OCI-LY7 (cell line): ENCODE data around the gene GFPT1. TPM values are rescaled to one million over a fixed set of nuclear protein-coding genes. Genes with fewer than 3 reads are reported as not detected.

Experiments
- BruUV-seq: library from RNA; stranded (reverse); fragments of 400-500 nt; replicated peaks from 2 replicates; lab custom pipeline; 2021; lab: Mats Ljungman, UMichigan
- CTCF ChIA-PET: fragments of 300-600 bp; sonication (Branson Sonifier 250); formaldehyde crosslinking; loops from one replicate; lab custom pipeline; 2022; ENCODE audit warnings: antibody characterized with exemption; ENCODE audit not compliant: unreplicated experiment; lab: Charles Lee
- POLR2A ChIA-PET: fragments of 300-600 bp; sonication (Branson Sonifier 250); formaldehyde crosslinking; loops from one replicate; lab custom pipeline; 2022; ENCODE audit warnings: antibody characterized with exemption; lab: Charles Lee
- DNase-seq: peaks from one replicate; pipeline ENCODE4 v3.0.0-alpha.2; 2015; ENCODE audit warnings: low spot score
- H2AFZ ChIP-seq: fragments of 200-600 bp; sonication (generic), shearing (Covaris generic); 2 replicates; pipeline ENCODE4 v1.6.1; 2014; ENCODE audit warnings: mild to moderate bottlenecking, antibody characterized with exemption, low read length, moderate library complexity
- H3K27ac ChIP-seq: fragments of 200-600 bp; sonication (generic); 2 replicates; pipeline ENCODE4 v1.5.1; 2014; ENCODE audit warnings: mixed run types, low read depth, mild to moderate bottlenecking, moderate library complexity, low read length, inconsistent platforms; ENCODE audit not compliant: poor library complexity, severe bottlenecking
- H3K36me3 ChIP-seq: fragments of 200-600 bp; sonication (generic); 2 replicates; pipeline ENCODE4 v1.6.1; 2014; ENCODE audit warnings: mild to moderate bottlenecking, antibody characterized with exemption, low read length, moderate library complexity, mixed read lengths; ENCODE audit not compliant: insufficient read depth
- H3K4me1 ChIP-seq: fragments of 200-600 bp; sonication (generic); 2 replicates; pipeline ENCODE4 v1.5.1; 2014; ENCODE audit warnings: mild to moderate bottlenecking, low read length; ENCODE audit not compliant: insufficient read depth, poor library complexity, severe bottlenecking
- H3K4me2 ChIP-seq: fragments of 200-600 bp; sonication (generic); 2 replicates; pipeline ENCODE4 v1.6.1; 2014; ENCODE audit warnings: mild to moderate bottlenecking, low read length
- H3K4me3 ChIP-seq: fragments of 200-600 bp; sonication (generic); 2 replicates; pipeline ENCODE4 v1.5.1; 2014; ENCODE audit warnings: mild to moderate bottlenecking, low read depth, low read length; ENCODE audit not compliant: poor library complexity, severe bottlenecking
- H3K79me2 ChIP-seq: fragments of 200-600 bp; sonication (generic); 2 replicates; pipeline ENCODE4 v1.6.1; 2016; ENCODE audit warnings: low read depth, mild to moderate bottlenecking, low read length, moderate library complexity, mixed read lengths; ENCODE audit not compliant: insufficient read depth
- H3K9me2 ChIP-seq: fragments of 200-600 bp; sonication (generic); 2 replicates; pipeline ENCODE4 v1.6.1; 2016; ENCODE audit warnings: mild to moderate bottlenecking, low read length, mixed read lengths; ENCODE audit not compliant: insufficient read depth
- H3K9me3 ChIP-seq: fragments of 200-600 bp; sonication (generic); 2 replicates; pipeline ENCODE4 v1.6.1; 2014; ENCODE audit warnings: mild to moderate bottlenecking, mixed run types, low read length, mixed read lengths
- H4K20me1 ChIP-seq: fragments of 200-600 bp; sonication (generic); 2 replicates; pipeline ENCODE4 v1.6.1; 2014; ENCODE audit warnings: mild to moderate bottlenecking, antibody characterized with exemption, low read length, moderate library complexity, mixed read lengths; ENCODE audit not compliant: insufficient read depth
- EZH2phosphoT487 ChIP-seq: fragments of 200-600 bp; sonication (generic); IDR thresholded peaks from 2 replicates; pipeline ENCODE4 v1.6.1; 2018; ENCODE audit warnings: low read depth, borderline replicate concordance, mild to moderate bottlenecking, mixed run types, antibody characterized with exemption, low read length, moderate library complexity, mixed read lengths
- intact Hi-C: fragments of 100-400 bp; cut with micrococcal nuclease; formaldehyde crosslinking; loops from one replicate; pipeline ENCODE4 v1.10.0; 2022; ENCODE audit not compliant: unreplicated experiment
- total RNA-seq, 2 experiments: library from RNA; depleted of rRNA in 1 of 2; stranded (reverse); fragments of >200 nt in 1 of 2; shearing (Covaris generic) in 1 of 2; gene quantifications; 2 replicates each; pipeline ENCODE4 v1.2.3, GENCODE V29; 2014 to 2022
- TF ChIP-seq, protein P1 (sequence below): fragments of 200-600 bp; sonication (generic); conservative IDR thresholded peaks from 2 replicates; pipeline ENCODE4 v1.5.1; 2014; ENCODE audit warnings: mild to moderate bottlenecking, antibody characterized with exemption, low read length, moderate library complexity, mixed read lengths

Gene GFPT1
- total RNA-seq, 2 experiments from 2014 or later = 11.0 to 31.2 TPM

DNA sequence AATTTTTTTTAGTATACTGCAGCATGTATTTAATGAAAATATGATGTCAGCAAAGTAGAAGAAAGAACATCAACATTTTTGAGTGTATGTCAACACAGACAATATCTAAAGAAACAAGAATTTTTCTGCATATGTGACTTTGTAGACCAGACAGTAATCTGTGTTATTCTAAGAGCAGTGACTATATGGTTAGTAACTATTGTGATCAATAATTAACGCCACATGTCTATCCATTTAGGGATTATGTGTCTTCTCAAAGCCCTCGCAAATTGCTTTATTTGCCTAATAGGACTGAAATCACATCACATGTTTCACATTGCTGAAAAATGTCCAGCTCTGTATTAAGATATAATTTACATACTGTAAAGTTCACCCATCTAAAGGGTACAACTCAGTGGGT lies 107.8 kb downstream of the GFPT1 start:
- TF ChIP-seq EZH2phosphoT487 = no peak
- TF ChIP-seq, protein P1, sequence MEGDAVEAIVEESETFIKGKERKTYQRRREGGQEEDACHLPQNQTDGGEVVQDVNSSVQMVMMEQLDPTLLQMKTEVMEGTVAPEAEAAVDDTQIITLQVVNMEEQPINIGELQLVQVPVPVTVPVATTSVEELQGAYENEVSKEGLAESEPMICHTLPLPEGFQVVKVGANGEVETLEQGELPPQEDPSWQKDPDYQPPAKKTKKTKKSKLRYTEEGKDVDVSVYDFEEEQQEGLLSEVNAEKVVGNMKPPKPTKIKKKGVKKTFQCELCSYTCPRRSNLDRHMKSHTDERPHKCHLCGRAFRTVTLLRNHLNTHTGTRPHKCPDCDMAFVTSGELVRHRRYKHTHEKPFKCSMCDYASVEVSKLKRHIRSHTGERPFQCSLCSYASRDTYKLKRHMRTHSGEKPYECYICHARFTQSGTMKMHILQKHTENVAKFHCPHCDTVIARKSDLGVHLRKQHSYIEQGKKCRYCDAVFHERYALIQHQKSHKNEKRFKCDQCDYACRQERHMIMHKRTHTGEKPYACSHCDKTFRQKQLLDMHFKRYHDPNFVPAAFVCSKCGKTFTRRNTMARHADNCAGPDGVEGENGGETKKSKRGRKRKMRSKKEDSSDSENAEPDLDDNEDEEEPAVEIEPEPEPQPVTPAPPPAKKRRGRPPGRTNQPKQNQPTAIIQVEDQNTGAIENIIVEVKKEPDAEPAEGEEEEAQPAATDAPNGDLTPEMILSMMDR = no peak
- Histone ChIP-seq H3K9me3 (no peaks in the 10 kb centered on the region), H3K36me3 (no peaks in the 10 kb centered on the region), H3K4me3 (no peak overlapping the region), H3K4me2 (no peak overlapping the region), H3K9me2 (no peaks in the 10 kb centered on the region), H4K20me1 (no peaks in the 10 kb centered on the region), H2AFZ (no peak overlapping the region), H3K4me1 (no peaks in the 10 kb centered on the region), H3K79me2 (no peaks in the 10 kb centered on the region), H3K27ac (no peak overlapping the region)
- ChIA-PET POLR2A (no interaction called here), CTCF (no interaction called here)
- DNase-seq = no peak
- no TSS peak for BruUV-seq
- intact Hi-C loops = no loop called here

DNA sequence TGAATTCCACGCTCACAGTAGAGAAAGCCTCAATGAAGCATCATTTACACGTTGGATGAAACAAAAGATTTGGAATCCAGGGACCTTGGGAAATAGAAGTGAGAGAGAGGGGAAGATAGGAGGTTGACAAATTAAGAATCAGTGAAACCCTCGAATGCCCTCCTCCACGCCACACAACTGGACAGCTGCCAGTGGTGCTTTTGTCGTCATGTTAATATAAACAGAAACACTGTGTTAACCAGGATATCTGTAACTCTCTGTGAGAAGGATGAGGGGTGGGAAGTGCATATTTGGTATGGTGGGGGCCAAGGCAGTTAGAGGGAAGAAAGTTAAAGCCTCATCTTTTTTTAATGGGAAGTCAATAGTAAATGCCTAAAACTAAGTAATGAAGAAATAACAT lies 108.7 kb downstream of the GFPT1 start:
- H3K4me2 ChIP-seq = no peak overlapping the region
- no peak overlapping the region for H3K27ac ChIP-seq
- no peaks in the 10 kb centered on the region for H3K4me1 ChIP-seq
- intact Hi-C loops = no loop called here
- H3K4me3 ChIP-seq = no peak overlapping the region
- no peak overlapping the region for H2AFZ ChIP-seq
- TF ChIP-seq, protein P1 = no peak
- no peak for TF ChIP-seq EZH2phosphoT487
- ChIA-PET CTCF (no interaction called here), POLR2A (no interaction called here)
- no peak for DNase-seq
- no TSS peak for BruUV-seq
- no peaks in the 10 kb centered on the region for H3K9me3 ChIP-seq
- H3K36me3 ChIP-seq = no peaks in the 10 kb centered on the region
- H3K79me2 ChIP-seq = no peaks in the 10 kb centered on the region
- no peaks in the 10 kb centered on the region for H3K9me2 ChIP-seq
- no peaks in the 10 kb centered on the region for H4K20me1 ChIP-seq

DNA sequence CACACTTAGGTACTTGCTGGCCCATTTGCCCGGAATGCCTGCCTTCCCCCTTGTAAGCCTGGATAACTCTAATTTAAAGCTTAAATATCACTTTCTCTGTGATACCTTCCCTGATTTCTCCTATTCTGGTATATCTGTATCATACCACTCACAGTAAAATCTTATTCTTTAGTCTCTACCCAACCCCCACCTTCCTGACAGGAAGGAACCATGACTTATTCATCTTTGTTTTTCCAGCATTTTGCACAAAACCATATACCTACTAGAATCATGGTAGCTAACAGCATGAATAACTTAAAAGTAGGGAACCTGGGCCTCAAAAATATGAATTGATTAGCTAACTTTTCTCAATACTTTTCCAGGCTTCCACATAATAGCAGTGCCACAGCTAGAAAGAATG lies 111.5 kb downstream of the GFPT1 start:
- H3K36me3 ChIP-seq = no peaks in the 10 kb centered on the region
- TF ChIP-seq EZH2phosphoT487 = no peak
- TF ChIP-seq, protein P1 = no peak
- ChIA-PET CTCF (no interaction called here), POLR2A (no interaction called here)
- no TSS peak for BruUV-seq
- H3K27ac ChIP-seq = no peak overlapping the region
- DNase-seq = no peak
- H3K4me2 ChIP-seq = no peak overlapping the region
- H3K4me1 ChIP-seq = no peaks in the 10 kb centered on the region
- intact Hi-C loops = no loop called here
- H2AFZ ChIP-seq = no peak overlapping the region
- H3K9me3 ChIP-seq = no peaks in the 10 kb centered on the region
- no peaks in the 10 kb centered on the region for H3K9me2 ChIP-seq
- no peaks in the 10 kb centered on the region for H4K20me1 ChIP-seq
- no peaks in the 10 kb centered on the region for H3K79me2 ChIP-seq
- no peak overlapping the region for H3K4me3 ChIP-seq
